Measurements from ENCODE around the gene GRIK4. TPM values are rescaled to one million over a fixed set of nuclear protein-coding genes. Genes with fewer than 3 reads are reported as not detected.

GRIK4 gene
- total RNA-seq, 2 experiments from 2014 or later, result 0.08 TPM; not detected in 1

GRCh38 chr11:120712014-120712413 lies 200.5 kb downstream of the GRIK4 start:
- POLR2A ChIA-PET, result no interaction called here
- CTCF ChIA-PET, result no interaction called here

- POLR2A ChIA-PET, result no interaction called here
Observed at GRCh38 chr11:120712881-120713280, 201.3 kb downstream of the GRIK4 start.

GRCh38 chr11:120713296-120713695 lies 201.7 kb downstream of the GRIK4 start:
- ChIA-PET POLR2A (no interaction called here), CTCF (no interaction called here)

More at GRCh38 chr11:120712881-120713280, 201.3 kb downstream of the GRIK4 start:
- CTCF ChIA-PET, result no interaction called here

- ChIA-PET POLR2A (no interaction called here), CTCF (no interaction called here)
Observed at GRCh38 chr11:120714438-120714837, 202.9 kb downstream of the GRIK4 start.

GRCh38 chr11:120715239-120715638 lies 203.7 kb downstream of the GRIK4 start:
- ChIA-PET CTCF (no interaction called here), POLR2A (no interaction called here)

- CTCF ChIA-PET, result no interaction called here
- POLR2A ChIA-PET, result no interaction called here
Observed at GRCh38 chr11:120717042-120717441, 205.5 kb downstream of the GRIK4 start.

- ChIA-PET POLR2A (no interaction called here), CTCF (no interaction called here)
Observed at GRCh38 chr11:120717623-120718022, 206.1 kb downstream of the GRIK4 start.

- POLR2A ChIA-PET, result no interaction called here
- CTCF ChIA-PET, result no interaction called here
Observed at GRCh38 chr11:120718171-120718570, 206.6 kb downstream of the GRIK4 start.

- POLR2A ChIA-PET, result no interaction called here
Observed at GRCh38 chr11:120719348-120719747, 207.8 kb downstream of the GRIK4 start.

GRCh38 chr11:120720760-120721159 lies 209.2 kb downstream of the GRIK4 start:
- ChIA-PET CTCF (no interaction called here), POLR2A (no interaction called here)

More at GRCh38 chr11:120719348-120719747, 207.8 kb downstream of the GRIK4 start:
- CTCF ChIA-PET, result no interaction called here

- ChIA-PET POLR2A (no interaction called here), CTCF (no interaction called here)
Observed at GRCh38 chr11:120722524-120722923, 211.0 kb downstream of the GRIK4 start.

GRCh38 chr11:120723751-120724150 lies 212.2 kb downstream of the GRIK4 start:
- CTCF ChIA-PET, result no interaction called here

GRCh38 chr11:120727752-120728151 lies 216.2 kb downstream of the GRIK4 start:
- CTCF ChIA-PET, result no interaction called here
- POLR2A ChIA-PET, result no interaction called here

More at GRCh38 chr11:120723751-120724150, 212.2 kb downstream of the GRIK4 start:
- POLR2A ChIA-PET, result no interaction called here

GRCh38 chr11:120735035-120735434 lies 223.5 kb downstream of the GRIK4 start:
- POLR2A ChIA-PET, result no interaction called here
- CTCF ChIA-PET, result no interaction called here

- POLR2A ChIA-PET, result no interaction called here
- CTCF ChIA-PET, result no interaction called here
Observed at GRCh38 chr11:120738516-120739046, 227.0 kb downstream of the GRIK4 start.

- ChIA-PET POLR2A (no interaction called here), CTCF (no interaction called here)
Observed at GRCh38 chr11:120739780-120740179, 228.2 kb downstream of the GRIK4 start.

- ChIA-PET POLR2A (no interaction called here), CTCF (no interaction called here)
Observed at GRCh38 chr11:120740380-120740779, 228.8 kb downstream of the GRIK4 start.

- CTCF ChIA-PET, result no interaction called here
Observed at GRCh38 chr11:120744016-120744994, 232.8 kb downstream of the GRIK4 start.

GRCh38 chr11:120746376-120746775 lies 234.8 kb downstream of the GRIK4 start:
- ChIA-PET CTCF (no interaction called here), POLR2A (no interaction called here)

More at GRCh38 chr11:120744016-120744994, 232.8 kb downstream of the GRIK4 start:
- POLR2A ChIA-PET, result no interaction called here

GRCh38 chr11:120746836-120747609 lies 235.5 kb downstream of the GRIK4 start:
- ChIA-PET CTCF (no interaction called here), POLR2A (no interaction called here)
